Vagina (tissue), 2 donors: ENCODE measurements around the gene JMJD6. TPM values are rescaled to one million over a fixed set of nuclear protein-coding genes. Genes with fewer than 3 reads are reported as not detected.
A peak's percentile ranks its signal among the peaks of the same experiment; 100 is the strongest.

ENCODE experiments used
- DNase-seq, 2 donors: peaks; one replicate each; pipeline ENCODE4 v3.0.0-alpha.2; 2017; ENCODE audit errors: extremely low spot score in 2 of 2
- H3K27ac ChIP-seq: fragments of 200-600 bp; sonication (generic); one replicate; pipeline ENCODE4 v1.5.1; 2019
- H3K27me3 ChIP-seq: fragments of 200-600 bp; sonication (generic); one replicate; pipeline ENCODE4 v1.5.1; 2019
- H3K36me3 ChIP-seq, 2 donors: fragments of 200-600 bp; sonication (generic); one replicate each; pipeline ENCODE4 v1.5.1; 2017 to 2019
- H3K4me1 ChIP-seq: fragments of 200-600 bp; sonication (generic); one replicate; pipeline ENCODE4 v1.5.1; 2019
- H3K4me3 ChIP-seq, 2 donors: fragments of 200-600 bp; sonication (generic); 1 replicate in 1 of 2; 2 replicates in 1 of 2; pipeline ENCODE4 v1.5.1; 2016 to 2019
- H3K9me3 ChIP-seq: fragments of 200-600 bp; sonication (generic); one replicate; pipeline ENCODE4 v1.5.1; 2019
- POLR2A ChIP-seq, 2 donors: fragments of 450-650 bp; IDR thresholded peaks; one replicate each; pipeline ENCODE4 v1.6.1; 2017; ENCODE audit warnings: antibody characterized with exemption in 2 of 2, mild to moderate bottlenecking in 2 of 2, moderate library complexity in 2 of 2
- POLR2AphosphoS5 ChIP-seq, 2 donors: sonication (generic); formaldehyde crosslinking; IDR thresholded peaks; one replicate each; pipeline ENCODE4 v1.9.0; 2017; ENCODE audit warnings: antibody characterized with exemption in 2 of 2, mild to moderate bottlenecking in 2 of 2, low read depth in 1 of 2; ENCODE audit not compliant: insufficient read depth in 1 of 2
- intact Hi-C: fragments of 100-400 bp; cut with DNase I; formaldehyde crosslinking; loops from one replicate; pipeline ENCODE4 v1.15.1; 2023
- total RNA-seq: library from RNA; depleted of rRNA; stranded (reverse); fragments of >200 nt; gene quantifications from one replicate; pipeline ENCODE4 v1.2.3, GENCODE V29; 2016
- TF ChIP-seq, protein P1 (sequence below), 3 experiments: fragments of 450-650 bp in 2 of 3; fragments of 200-600 bp in 1 of 3; sonication (generic) in 1 of 3; IDR thresholded peaks; one replicate each; pipeline ENCODE4 v1.5.1; 2017 to 2019; ENCODE audit warnings: antibody characterized with exemption in 3 of 3, mild to moderate bottlenecking in 2 of 3, moderate library complexity in 2 of 3

Gene JMJD6
- total RNA-seq, 1 donor from 2014 or later: 28.0 TPM

DNA sequence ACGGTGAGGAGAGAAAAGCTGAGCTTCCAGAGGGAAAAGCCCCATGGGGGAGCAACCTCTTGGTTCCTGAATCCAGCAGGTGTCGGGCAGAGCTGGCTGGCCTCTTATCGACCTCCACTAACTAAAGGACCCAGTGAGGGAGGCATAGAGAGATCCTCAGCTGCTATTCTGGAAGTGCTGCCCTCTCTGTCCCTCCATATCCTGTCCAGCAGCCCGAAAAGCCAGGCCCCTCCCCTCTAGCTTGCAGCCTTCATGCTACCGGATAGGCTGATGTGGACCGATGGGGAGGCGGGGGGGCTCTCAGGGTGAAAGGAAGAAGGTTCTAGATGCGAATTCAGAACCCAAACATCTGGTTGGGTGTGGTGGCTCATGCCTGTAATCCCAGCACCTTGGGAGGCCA, 40.6 kb downstream of the JMJD6 start:
- Histone ChIP-seq H3K27me3 (no peaks in the 10 kb centered on the region), H3K36me3 (peaks cover 0 to 2% of the 10 kb centered on the region in 2 donors), H3K4me1 (peaks cover 77% of the 10 kb centered on the region), H3K9me3 (no peaks in the 10 kb centered on the region), H3K4me3 (no peak overlapping the region), H3K27ac (peak overlapping the region; percentile 86)
- TF ChIP-seq POLR2A (IDR thresholded peaks at IDR 0.05) (no peak), POLR2AphosphoS5 (IDR thresholded peaks at IDR 0.05; ENCODE audit: insufficient read depth in 1 of 2, low read depth in 1 of 2) (no peak)
- TF ChIP-seq, protein P1, sequence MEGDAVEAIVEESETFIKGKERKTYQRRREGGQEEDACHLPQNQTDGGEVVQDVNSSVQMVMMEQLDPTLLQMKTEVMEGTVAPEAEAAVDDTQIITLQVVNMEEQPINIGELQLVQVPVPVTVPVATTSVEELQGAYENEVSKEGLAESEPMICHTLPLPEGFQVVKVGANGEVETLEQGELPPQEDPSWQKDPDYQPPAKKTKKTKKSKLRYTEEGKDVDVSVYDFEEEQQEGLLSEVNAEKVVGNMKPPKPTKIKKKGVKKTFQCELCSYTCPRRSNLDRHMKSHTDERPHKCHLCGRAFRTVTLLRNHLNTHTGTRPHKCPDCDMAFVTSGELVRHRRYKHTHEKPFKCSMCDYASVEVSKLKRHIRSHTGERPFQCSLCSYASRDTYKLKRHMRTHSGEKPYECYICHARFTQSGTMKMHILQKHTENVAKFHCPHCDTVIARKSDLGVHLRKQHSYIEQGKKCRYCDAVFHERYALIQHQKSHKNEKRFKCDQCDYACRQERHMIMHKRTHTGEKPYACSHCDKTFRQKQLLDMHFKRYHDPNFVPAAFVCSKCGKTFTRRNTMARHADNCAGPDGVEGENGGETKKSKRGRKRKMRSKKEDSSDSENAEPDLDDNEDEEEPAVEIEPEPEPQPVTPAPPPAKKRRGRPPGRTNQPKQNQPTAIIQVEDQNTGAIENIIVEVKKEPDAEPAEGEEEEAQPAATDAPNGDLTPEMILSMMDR (IDR thresholded peaks at IDR 0.05): no peak
- intact Hi-C loops: no loop called here
- no peak for DNase-seq

- H3K9me3 ChIP-seq: no peaks in the 10 kb centered on the region
- H3K36me3 ChIP-seq: peaks cover 0 to 7% of the 10 kb centered on the region in 2 donors
- peak overlapping the region; percentile 21 for H3K27ac ChIP-seq
- peaks cover 72% of the 10 kb centered on the region for H3K4me1 ChIP-seq
- intact Hi-C loops: no loop called here
- no peaks in the 10 kb centered on the region for H3K27me3 ChIP-seq
- TF ChIP-seq POLR2A (IDR thresholded peaks at IDR 0.05): no peak
- TF ChIP-seq POLR2AphosphoS5 (IDR thresholded peaks at IDR 0.05; ENCODE audit: insufficient read depth in 1 of 2, low read depth in 1 of 2): no peak
- DNase-seq: no peak
- H3K4me3 ChIP-seq: no peak overlapping the region
These were observed 41.0 kb downstream of the JMJD6 start for GRCh38 chr17:76685366-76685765.

DNA sequence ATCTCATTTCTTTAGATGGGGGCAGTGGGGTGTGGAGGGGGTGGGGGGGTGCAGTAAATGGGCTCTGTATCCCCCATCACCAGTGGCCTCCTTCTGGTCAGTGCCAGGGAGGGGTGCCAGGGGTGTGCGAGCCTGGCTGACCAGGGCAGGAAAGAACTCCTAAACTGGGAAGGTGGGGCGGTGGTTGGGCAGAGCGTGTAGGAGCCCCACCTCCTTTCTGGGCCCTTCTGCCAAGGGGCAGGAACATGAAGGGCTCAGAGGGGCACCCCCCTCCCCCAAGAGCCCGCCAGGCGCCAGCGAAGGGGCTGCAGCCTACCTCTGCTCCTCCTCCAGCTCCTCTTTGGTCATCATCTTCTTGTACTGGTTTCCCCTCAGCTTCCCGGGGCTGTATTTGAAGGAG, 41.6 kb downstream of the JMJD6 start:
- peaks cover 0 to 9% of the 10 kb centered on the region in 2 donors for H3K36me3 ChIP-seq
- DNase-seq: no peak
- intact Hi-C loops: no loop called here
- H3K4me1 ChIP-seq: peaks cover 72% of the 10 kb centered on the region
- no peak for TF ChIP-seq POLR2A (IDR thresholded peaks at IDR 0.05)
- TF ChIP-seq, protein P1 (IDR thresholded peaks at IDR 0.05): no peak
- TF ChIP-seq POLR2AphosphoS5 (IDR thresholded peaks at IDR 0.05; ENCODE audit: insufficient read depth in 1 of 2, low read depth in 1 of 2): no peak
- H3K9me3 ChIP-seq: no peaks in the 10 kb centered on the region
- no peaks in the 10 kb centered on the region for H3K27me3 ChIP-seq
- peak overlapping the region; percentile 21 for H3K27ac ChIP-seq
- no peak overlapping the region for H3K4me3 ChIP-seq

DNA sequence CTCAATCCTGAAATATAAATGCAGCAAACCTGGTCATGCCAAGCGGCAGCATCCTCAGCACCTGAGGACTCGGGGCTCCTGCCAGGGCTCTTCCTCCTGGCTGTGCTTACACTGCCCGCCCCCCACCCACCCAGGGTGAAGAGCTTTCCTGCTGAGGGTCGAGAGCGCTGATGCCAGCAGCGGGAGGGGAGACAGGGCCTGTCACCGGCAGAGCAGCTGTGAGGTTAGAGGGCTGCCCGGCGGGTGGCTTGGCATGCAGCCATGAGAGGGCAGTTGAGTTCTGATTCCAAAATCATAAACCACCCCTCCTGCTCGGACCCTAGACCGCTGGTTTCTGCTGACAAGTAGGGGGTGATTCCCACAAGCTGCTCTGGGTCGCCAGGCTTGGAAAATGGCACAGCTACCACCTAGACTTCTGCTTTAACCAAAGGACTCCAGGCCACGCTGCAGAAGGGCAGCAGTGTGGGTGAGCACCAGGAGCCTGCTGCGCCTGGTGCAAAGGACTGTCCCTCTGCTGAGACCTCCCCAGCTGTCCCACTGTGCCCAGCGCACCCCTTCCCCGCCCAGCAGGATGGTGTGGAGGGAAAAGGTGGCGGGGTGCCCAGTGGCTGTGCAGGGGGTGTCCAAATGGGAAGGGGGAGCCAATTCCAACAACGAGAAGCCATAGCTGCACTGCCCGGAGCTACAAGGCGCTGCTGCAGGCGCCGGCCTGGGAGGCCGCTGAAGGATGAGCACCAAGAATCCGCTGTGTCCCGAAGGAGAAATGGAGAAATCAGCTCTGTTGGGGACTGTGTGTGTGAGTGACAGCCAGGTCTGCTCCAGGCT, 42.3 kb downstream of the JMJD6 start:
- Histone ChIP-seq H3K27me3 (no peaks in the 10 kb centered on the region), H3K9me3 (no peaks in the 10 kb centered on the region), H3K4me3 (no peak overlapping the region), H3K27ac (peak overlapping the region; percentile 84), H3K36me3 (peaks cover 0 to 9% of the 10 kb centered on the region in 2 donors), H3K4me1 (peaks cover 66% of the 10 kb centered on the region)
- intact Hi-C loops: no loop called here
- TF ChIP-seq POLR2AphosphoS5 (IDR thresholded peaks at IDR 0.05; ENCODE audit: insufficient read depth in 1 of 2, low read depth in 1 of 2) (no peak), POLR2A (IDR thresholded peaks at IDR 0.05) (no peak)
- TF ChIP-seq, protein P1 (IDR thresholded peaks at IDR 0.05): no peak
- DNase-seq: no peak

- H3K27ac ChIP-seq: peak overlapping the region; percentile 84
- peaks cover 0 to 9% of the 10 kb centered on the region in 2 donors for H3K36me3 ChIP-seq
- intact Hi-C loops: no loop called here
- no peak overlapping the region for H3K4me3 ChIP-seq
- H3K4me1 ChIP-seq: peaks cover 56% of the 10 kb centered on the region
- TF ChIP-seq POLR2AphosphoS5 (IDR thresholded peaks at IDR 0.05; ENCODE audit: insufficient read depth in 1 of 2, low read depth in 1 of 2) (no peak), POLR2A (IDR thresholded peaks at IDR 0.05) (no peak)
- TF ChIP-seq, protein P1 (IDR thresholded peaks at IDR 0.05): no peak
- DNase-seq: no peak
- no peaks in the 10 kb centered on the region for H3K27me3 ChIP-seq
- no peaks in the 10 kb centered on the region for H3K9me3 ChIP-seq
These were observed 43.2 kb downstream of the JMJD6 start for GRCh38 chr17:76683011-76683755.
